CD4-positive, CD25-positive, alpha-beta regulatory T cell (primary cell): ENCODE measurements around the gene RNF4. TPM values are rescaled to one million over a fixed set of nuclear protein-coding genes. Genes with fewer than 3 reads are reported as not detected.

Source experiments
- ATAC-seq, 2 donors: fragments of 150-1000 bp; cut with Tn5 transposase; one replicate each; pipeline ENCODE4 v1.10.0; 2021; ENCODE audit warnings: low read depth in 2 of 2, moderate number of reproducible peaks in 2 of 2, moderate library complexity in 1 of 2
- DNase-seq, 3 donors: peaks; one replicate each; pipeline versions ENCODE4 v3.0.0 to v3.0.0-alpha.2; 2012 to 2022; ENCODE audit warnings: mixed read lengths in 1 of 3
- H3K27ac ChIP-seq: one replicate; pipeline ENCODE4 v1.7.0; 2013; ENCODE audit warnings: mild to moderate bottlenecking, low read length; ENCODE audit not compliant: insufficient read depth, poor library complexity, severe bottlenecking
- H3K27me3 ChIP-seq: one replicate; pipeline ENCODE4 v1.7.0; 2013; ENCODE audit warnings: low read length; ENCODE audit not compliant: control insufficient read depth, insufficient read depth
- H3K36me3 ChIP-seq: one replicate; pipeline ENCODE4 v1.7.0; 2013; ENCODE audit warnings: mild to moderate bottlenecking, low read length, moderate library complexity; ENCODE audit not compliant: control insufficient read depth, insufficient read depth
- H3K4me1 ChIP-seq: 2 replicates; pipeline ENCODE4 v1.7.0; 2013; ENCODE audit warnings: mild to moderate bottlenecking, low read length; ENCODE audit not compliant: insufficient read depth, control insufficient read depth, poor library complexity, severe bottlenecking
- H3K4me3 ChIP-seq: one replicate; pipeline ENCODE4 v1.7.0; 2013; ENCODE audit warnings: low read depth, mild to moderate bottlenecking, low read length, moderate library complexity
- H3K9me3 ChIP-seq, 2 experiments: 1 replicate in 1 of 2; 2 replicates in 1 of 2; pipeline ENCODE4 v1.7.0; 2013; ENCODE audit warnings: low read length in 2 of 2, mild to moderate bottlenecking in 1 of 2, moderate library complexity in 1 of 2; ENCODE audit not compliant: control insufficient read depth in 2 of 2
- H3K27ac Mint-ChIP-seq, 3 donors: one replicate each; pipeline ENCODE4 v1.8.0; 2020 to 2022; ENCODE audit warnings: mild to moderate bottlenecking in 3 of 3, mixed read lengths in 3 of 3, moderate library complexity in 2 of 3
- H3K27me3 Mint-ChIP-seq: one replicate; pipeline ENCODE4 v1.8.0; 2022; ENCODE audit warnings: mild to moderate bottlenecking, mixed read lengths
- H3K36me3 Mint-ChIP-seq: one replicate; pipeline ENCODE4 v1.8.0; 2020; ENCODE audit warnings: mixed read lengths
- H3K4me1 Mint-ChIP-seq, 4 donors: one replicate each; pipeline ENCODE4 v1.8.0; 2020 to 2022; ENCODE audit warnings: mixed read lengths in 4 of 4, mild to moderate bottlenecking in 1 of 4
- H3K4me3 Mint-ChIP-seq, 4 donors: one replicate each; pipeline ENCODE4 v1.8.0; 2020 to 2022; ENCODE audit warnings: mild to moderate bottlenecking in 4 of 4, mixed read lengths in 4 of 4, moderate library complexity in 3 of 4
- H3K9me3 Mint-ChIP-seq, 7 donors: one replicate each; pipeline ENCODE4 v1.8.0; 2020 to 2022; ENCODE audit warnings: mixed read lengths in 7 of 7, mild to moderate bottlenecking in 3 of 7, moderate library complexity in 2 of 7
- polyA plus RNA-seq, 4 donors: library from polyadenylated mRNA; unstranded; fragments of 300-500 nt; fragmentation: Illumina TruSeq; gene quantifications; one replicate each; pipeline ENCODE4 v1.2.3, GENCODE V29; 2021
- total RNA-seq: library from RNA; stranded (reverse); gene quantifications from one replicate; pipeline ENCODE4 v1.2.3, GENCODE V29; 2022

Gene RNF4
- total and polyA plus RNA-seq, 5 donors from 2014 or later: 72.0 to 111 (median 89.8) TPM

GRCh38 chr4:2480649-2481048 is 11.7 kb downstream of the RNF4 start:
- peak overlapping the region; percentile 17 for H3K27ac ChIP-seq
- DNase-seq: no peak
- no peak for ATAC-seq
- no peaks in the 10 kb centered on the region for H3K27me3 ChIP-seq
- Mint-ChIP-seq H3K27me3 (no peaks in the 10 kb centered on the region), H3K36me3 (peaks cover 25% of the 10 kb centered on the region), H3K27ac (peak overlapping the region in 2 of 3 donors; percentile 14 to 60), H3K4me1 (peaks cover 27 to 97% (median 87%) of the 10 kb centered on the region in 4 donors), H3K9me3 (no peaks in the 10 kb centered on the region), H3K4me3 (peak overlapping the region; percentile 13 to 88 (median 76))
- H3K36me3 ChIP-seq: peaks cover 5% of the 10 kb centered on the region
- H3K9me3 ChIP-seq: no peaks in the 10 kb centered on the region
- peaks cover 96% of the 10 kb centered on the region for H3K4me1 ChIP-seq
- peak overlapping the region; percentile 20 for H3K4me3 ChIP-seq

- Histone ChIP-seq H3K27me3 (no peaks in the 10 kb centered on the region), H3K4me3 (peak overlapping the region; percentile 63), H3K36me3 (peaks cover 2% of the 10 kb centered on the region), H3K27ac (peak overlapping the region; percentile 64), H3K9me3 (no peaks in the 10 kb centered on the region), H3K4me1 (peaks cover 97% of the 10 kb centered on the region)
- Mint-ChIP-seq H3K4me1 (peaks cover 34 to 98% (median 88%) of the 10 kb centered on the region in 4 donors), H3K27ac (peak overlapping the region; percentile 65 to 89 (median 88)), H3K27me3 (no peaks in the 10 kb centered on the region), H3K4me3 (peak overlapping the region; percentile 65 to 88 (median 83)), H3K9me3 (no peaks in the 10 kb centered on the region), H3K36me3 (peaks cover 15% of the 10 kb centered on the region)
- no peak for DNase-seq
- no peak for ATAC-seq
These were observed 13.3 kb downstream of the RNF4 start for GRCh38 chr4:2482192-2482591.

GRCh38 chr4:2482693-2483092 is 13.8 kb downstream of the RNF4 start:
- H3K4me1 ChIP-seq: peaks cover 97% of the 10 kb centered on the region
- H3K27me3 Mint-ChIP-seq: no peaks in the 10 kb centered on the region
- DNase-seq: peak in 2 of 3 donors; percentile 30 to 82
- H3K27ac Mint-ChIP-seq: peak overlapping the region; percentile 65 to 89 (median 88)
- no peaks in the 10 kb centered on the region for H3K27me3 ChIP-seq
- peaks cover 14% of the 10 kb centered on the region for H3K36me3 Mint-ChIP-seq
- no peaks in the 10 kb centered on the region for H3K9me3 ChIP-seq
- peak overlapping the region; percentile 63 for H3K4me3 ChIP-seq
- peaks cover 2% of the 10 kb centered on the region for H3K36me3 ChIP-seq
- H3K4me3 Mint-ChIP-seq: peak overlapping the region; percentile 65 to 88 (median 83)
- ATAC-seq: peak; percentile 47 to 48
- peaks cover 34 to 98% (median 88%) of the 10 kb centered on the region in 4 donors for H3K4me1 Mint-ChIP-seq
- H3K9me3 Mint-ChIP-seq: no peaks in the 10 kb centered on the region
- H3K27ac ChIP-seq: peak overlapping the region; percentile 64

GRCh38 chr4:2483237-2483636 is 14.3 kb downstream of the RNF4 start:
- Histone ChIP-seq H3K36me3 (peaks cover 2% of the 10 kb centered on the region), H3K4me1 (peaks cover 97% of the 10 kb centered on the region), H3K4me3 (peak overlapping the region; percentile 63), H3K27ac (peak overlapping the region; percentile 64), H3K9me3 (no peaks in the 10 kb centered on the region), H3K27me3 (no peaks in the 10 kb centered on the region)
- Mint-ChIP-seq H3K4me1 (peaks cover 34 to 98% (median 87%) of the 10 kb centered on the region in 4 donors), H3K27me3 (no peaks in the 10 kb centered on the region), H3K4me3 (peak overlapping the region; percentile 65 to 88 (median 83)), H3K36me3 (peaks cover 14% of the 10 kb centered on the region), H3K27ac (peak overlapping the region; percentile 38 to 88 (median 59)), H3K9me3 (no peaks in the 10 kb centered on the region)
- ATAC-seq: no peak
- DNase-seq: no peak

- H3K27me3 ChIP-seq: no peaks in the 10 kb centered on the region
- H3K9me3 Mint-ChIP-seq: no peaks in the 10 kb centered on the region
- no peaks in the 10 kb centered on the region for H3K27me3 Mint-ChIP-seq
- H3K27ac ChIP-seq: peak overlapping the region; percentile 69
- ATAC-seq (no peak), DNase-seq (no peak)
- peak overlapping the region in 2 of 3 donors; percentile 86 to 87 for H3K27ac Mint-ChIP-seq
- H3K4me3 ChIP-seq: peak overlapping the region; percentile 64
- no peaks in the 10 kb centered on the region for H3K9me3 ChIP-seq
- peak overlapping the region; percentile 81 to 87 (median 85) for H3K4me3 Mint-ChIP-seq
- peaks cover 90% of the 10 kb centered on the region for H3K4me1 ChIP-seq
- peaks cover 6% of the 10 kb centered on the region for H3K36me3 ChIP-seq
- H3K36me3 Mint-ChIP-seq: peaks cover 11% of the 10 kb centered on the region
- H3K4me1 Mint-ChIP-seq: peaks cover 34 to 93% (median 79%) of the 10 kb centered on the region in 4 donors
These were observed 15.3 kb downstream of the RNF4 start for GRCh38 chr4:2484185-2484584.

GRCh38 chr4:2484993-2485392 is 16.1 kb downstream of the RNF4 start:
- Histone ChIP-seq H3K36me3 (peaks cover 14% of the 10 kb centered on the region), H3K9me3 (no peaks in the 10 kb centered on the region), H3K27ac (peak overlapping the region; percentile 69), H3K4me1 (peaks cover 83% of the 10 kb centered on the region), H3K27me3 (no peaks in the 10 kb centered on the region), H3K4me3 (peak overlapping the region; percentile 64)
- ATAC-seq (peak; percentile 84 to 85), DNase-seq (peak; percentile 51 to 90 (median 65))
- Mint-ChIP-seq H3K4me3 (peak overlapping the region; percentile 81 to 87 (median 85)), H3K27ac (peak overlapping the region; percentile 76 to 89 (median 86)), H3K27me3 (no peaks in the 10 kb centered on the region), H3K4me1 (peaks cover 34 to 92% (median 76%) of the 10 kb centered on the region in 4 donors), H3K9me3 (no peaks in the 10 kb centered on the region), H3K36me3 (peaks cover 8% of the 10 kb centered on the region)

- peak overlapping the region; percentile 64 for H3K4me3 ChIP-seq
- peaks cover 73% of the 10 kb centered on the region for H3K4me1 ChIP-seq
- H3K27ac ChIP-seq: peak overlapping the region; percentile 69
- ATAC-seq (no peak), DNase-seq (no peak)
- H3K27ac Mint-ChIP-seq: peak overlapping the region; percentile 39 to 89 (median 86)
- H3K9me3 Mint-ChIP-seq: no peaks in the 10 kb centered on the region
- peak overlapping the region; percentile 71 to 86 (median 82) for H3K4me3 Mint-ChIP-seq
- no peaks in the 10 kb centered on the region for H3K27me3 ChIP-seq
- H3K36me3 Mint-ChIP-seq: peaks cover 11% of the 10 kb centered on the region
- peaks cover 22% of the 10 kb centered on the region for H3K36me3 ChIP-seq
- H3K4me1 Mint-ChIP-seq: peaks cover 34 to 92% (median 75%) of the 10 kb centered on the region in 4 donors
- no peaks in the 10 kb centered on the region for H3K27me3 Mint-ChIP-seq
- H3K9me3 ChIP-seq: no peaks in the 10 kb centered on the region
These were observed 17.1 kb downstream of the RNF4 start for GRCh38 chr4:2485956-2486355.

- Mint-ChIP-seq H3K9me3 (no peaks in the 10 kb centered on the region), H3K27ac (peak overlapping the region in 2 of 3 donors; percentile 86 to 89), H3K4me1 (peaks cover 34 to 84% (median 65%) of the 10 kb centered on the region in 4 donors), H3K27me3 (no peaks in the 10 kb centered on the region), H3K36me3 (peaks cover 14% of the 10 kb centered on the region), H3K4me3 (peak overlapping the region in 3 of 4 donors; percentile 36 to 84 (median 71))
- peak overlapping the region; percentile 64 for H3K4me3 ChIP-seq
- no peak for ATAC-seq
- H3K27ac ChIP-seq: no peak overlapping the region
- peaks cover 29% of the 10 kb centered on the region for H3K36me3 ChIP-seq
- H3K9me3 ChIP-seq: no peaks in the 10 kb centered on the region
- H3K27me3 ChIP-seq: no peaks in the 10 kb centered on the region
- DNase-seq: no peak
- peaks cover 63% of the 10 kb centered on the region for H3K4me1 ChIP-seq
These were observed 18.1 kb downstream of the RNF4 start for GRCh38 chr4:2486981-2487380.
